HG02852 (cell line): Measurements from ENCODE around the gene RGR.

Experiments used
- ATAC-seq: cut with Tn5 transposase; IDR thresholded peaks from one replicate; pipeline ENCODE4 v1.9.1; 2021; ENCODE audit warnings: mild to moderate bottlenecking, moderate library complexity; ENCODE audit not compliant: unreplicated experiment

The RGR gene

DNA sequence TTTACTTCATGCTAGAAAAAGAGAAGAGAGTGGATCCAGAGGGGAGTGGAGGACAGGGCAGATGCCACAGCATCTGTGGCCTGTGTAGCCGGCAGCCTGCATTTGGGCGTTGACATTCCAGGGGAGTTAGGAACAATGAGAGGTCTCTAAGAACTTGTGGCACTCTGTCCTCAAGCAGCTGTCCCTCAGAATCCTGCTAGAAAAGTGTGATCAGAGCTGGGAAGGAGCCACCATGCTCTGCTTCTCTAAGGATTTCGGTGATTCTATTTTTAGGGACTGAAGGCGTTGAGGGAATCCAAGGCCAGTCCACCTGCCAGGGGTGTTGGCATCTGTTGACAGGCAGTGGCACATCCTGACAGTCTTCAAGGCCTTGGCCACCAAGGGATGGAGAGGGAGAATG is 27.1 kb upstream of the RGR start:
- ATAC-seq = no peak

DNA sequence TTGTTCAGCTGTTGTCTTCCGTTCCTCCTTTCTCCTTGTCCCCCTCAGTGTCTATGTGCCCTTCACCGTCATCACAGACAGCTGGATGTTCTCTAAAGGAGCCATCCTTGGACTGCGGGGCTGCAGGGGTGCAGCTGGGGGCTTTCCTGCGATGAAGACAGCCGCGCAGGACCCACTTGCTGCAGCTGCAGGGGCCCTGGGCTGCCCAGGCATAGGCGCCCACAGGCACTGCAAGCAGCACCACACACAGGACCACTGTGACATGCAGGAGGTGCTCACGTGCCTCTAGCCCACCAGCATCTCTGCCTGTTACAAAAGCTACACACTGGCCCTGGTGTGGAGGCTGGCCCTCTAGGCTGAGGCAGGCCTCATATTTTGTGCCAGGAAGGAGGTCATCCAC is 22.9 kb upstream of the RGR start:
- no peak for ATAC-seq

- ATAC-seq = no peak
Observed at GRCh38 chr10:84224411-84225028, 20.3 kb upstream of the RGR start.

GRCh38 chr10:84225427-84226173 is 19.3 kb upstream of the RGR start, which contains the start of gene LRIT2:
LRIT2 (minus strand) TSS chr10:84225544; CDS start chr10:84225520, 24 bp downstream.
- ATAC-seq = no peak

DNA sequence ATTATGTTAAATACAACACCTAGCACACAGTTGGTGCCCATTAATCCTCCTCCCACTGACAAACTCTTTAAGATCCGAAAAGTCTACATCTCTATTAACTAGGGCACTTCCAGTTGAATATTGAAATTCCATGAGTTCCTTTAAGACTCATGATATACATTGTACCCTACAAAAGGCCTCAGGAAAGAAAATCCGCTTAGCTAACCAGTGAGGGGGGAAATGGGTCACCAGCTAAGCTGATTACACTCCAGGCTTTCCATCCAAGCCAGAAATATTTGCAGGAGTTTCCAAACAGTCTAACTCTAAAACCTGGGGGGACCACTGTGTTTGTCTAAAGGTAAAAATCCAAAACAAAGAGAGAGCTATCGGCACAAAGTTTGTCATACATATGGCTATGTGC is 18.2 kb upstream of the RGR start:
- no peak for ATAC-seq

- no peak for ATAC-seq
Observed at GRCh38 chr10:84227810-84228209, 17.0 kb upstream of the RGR start.

DNA sequence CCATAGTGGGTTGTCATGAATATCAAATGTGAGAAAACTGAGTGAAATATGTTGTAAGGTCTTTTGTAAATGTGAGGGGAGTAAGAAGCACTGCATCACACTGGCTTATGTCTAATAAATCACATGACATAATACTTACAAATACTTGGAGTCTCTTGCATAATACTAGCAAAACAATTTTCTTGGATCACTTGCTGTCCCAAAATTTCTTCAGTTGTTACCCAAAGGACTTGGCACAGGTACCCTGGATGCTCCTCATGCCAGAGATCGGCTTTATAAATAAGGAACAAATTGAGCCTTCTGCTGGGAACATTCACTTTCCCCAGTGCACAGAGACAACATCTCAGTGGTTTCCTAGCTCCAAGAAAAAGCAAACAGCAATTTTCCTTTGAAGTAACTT is 14.5 kb upstream of the RGR start:
- ATAC-seq = no peak

DNA sequence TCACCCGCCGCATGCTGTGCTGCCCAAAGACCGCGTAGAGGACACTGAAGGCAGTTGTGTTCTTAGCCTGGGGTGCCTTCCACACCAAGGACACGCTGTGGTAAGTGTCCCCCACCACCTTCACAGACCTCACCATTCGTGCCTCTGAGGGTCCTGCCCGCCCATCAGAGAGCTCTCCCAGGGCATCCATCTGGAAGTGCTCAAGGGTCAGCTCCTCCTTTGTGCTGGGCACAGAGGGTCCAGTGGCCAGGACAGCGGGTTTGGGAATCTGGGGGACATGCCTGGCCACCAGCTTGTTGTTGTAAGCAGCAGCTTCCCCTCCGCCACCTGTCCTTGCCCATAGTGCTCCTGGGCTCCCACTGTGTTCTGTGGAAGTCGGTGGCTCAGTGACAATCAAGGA is 12.5 kb upstream of the RGR start:
- ATAC-seq = no peak

GRCh38 chr10:84233940-84234339 is 10.9 kb upstream of the RGR start:
- ATAC-seq = no peak

DNA sequence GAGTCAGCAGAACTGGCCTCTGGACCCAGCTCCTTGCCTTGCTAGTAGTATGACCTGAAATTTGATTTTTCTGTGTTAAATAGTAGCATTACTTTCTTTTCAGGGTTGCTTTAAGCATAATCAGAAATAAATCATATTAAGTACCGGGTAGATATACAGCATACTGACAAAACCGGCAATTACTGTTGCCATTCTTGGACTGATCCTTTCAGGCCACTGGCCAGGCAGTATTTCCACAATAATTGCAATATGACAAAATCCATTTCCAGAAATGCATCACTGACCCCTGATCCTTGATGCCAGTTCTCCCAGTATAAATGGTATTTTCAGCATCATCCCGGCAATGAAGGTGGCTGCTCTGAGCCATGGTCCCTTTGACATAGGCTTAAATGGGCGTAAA is 10.4 kb upstream of the RGR start:
- no peak for ATAC-seq

GRCh38 chr10:84235096-84235495 is 9.8 kb upstream of the RGR start:
- ATAC-seq = no peak

DNA sequence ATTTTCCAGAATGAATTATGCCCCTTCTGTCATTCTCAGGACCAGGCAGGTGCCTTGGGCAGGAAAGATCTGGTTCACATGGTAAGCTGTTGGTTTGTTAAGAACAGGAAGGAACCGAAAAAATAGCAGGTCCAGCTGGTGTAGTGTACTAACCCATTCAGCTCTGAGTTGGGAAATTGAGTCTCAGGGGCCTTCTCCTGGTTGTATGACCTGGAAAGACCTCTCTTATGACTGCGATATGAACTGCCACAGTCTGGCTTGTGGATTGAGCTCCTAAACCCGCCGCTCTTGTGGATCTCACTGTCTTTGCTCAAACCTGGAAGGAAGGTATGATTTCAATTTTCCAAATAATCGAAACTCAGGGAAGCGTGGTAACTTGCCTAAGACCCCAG is 8.1 kb upstream of the RGR start:
- no peak for ATAC-seq

GRCh38 chr10:84237199-84238051 is 7.4 kb upstream of the RGR start:
- no peak for ATAC-seq

GRCh38 chr10:84238909-84239308 is 5.9 kb upstream of the RGR start:
- no peak for ATAC-seq

DNA sequence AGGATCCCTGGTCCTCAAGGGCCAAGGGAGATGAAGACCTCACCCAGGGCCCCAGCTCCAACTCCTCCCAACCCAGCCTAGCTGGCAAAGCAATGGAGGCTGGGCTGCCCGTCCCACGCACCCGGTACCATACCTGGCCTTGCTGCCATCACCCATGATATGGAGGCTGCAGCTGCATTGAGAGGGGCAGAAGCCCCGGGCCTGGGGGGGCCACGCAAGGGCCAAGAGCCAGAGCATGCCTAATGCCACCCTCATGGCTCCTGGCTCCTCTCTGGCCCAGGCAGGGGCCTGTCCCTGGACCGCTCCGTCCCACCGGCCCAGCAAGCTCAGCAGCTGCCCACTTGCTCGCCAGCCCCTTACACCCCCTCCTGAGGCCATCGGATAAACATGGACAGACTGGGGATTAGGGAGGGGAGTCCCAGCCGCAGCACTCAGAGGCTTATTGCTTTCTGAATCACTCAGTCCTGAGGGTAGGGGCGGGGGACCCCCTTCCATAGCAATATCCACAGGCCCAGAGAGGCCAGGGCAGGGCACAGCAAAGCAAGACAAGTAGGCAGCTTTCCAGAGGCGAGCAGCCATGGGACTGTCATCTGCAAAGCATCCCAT is 3.6 kb upstream of the RGR start, which contains the start of gene LRIT1:
TSS of gene LRIT1 (minus strand) at position 362 of the 606 bp plus-strand sequence. CDS start at position 255, 107 bp downstream.
- no peak for ATAC-seq

- ATAC-seq = no peak
Observed at GRCh38 chr10:84243759-84244158, 1.1 kb upstream of the RGR start.

DNA sequence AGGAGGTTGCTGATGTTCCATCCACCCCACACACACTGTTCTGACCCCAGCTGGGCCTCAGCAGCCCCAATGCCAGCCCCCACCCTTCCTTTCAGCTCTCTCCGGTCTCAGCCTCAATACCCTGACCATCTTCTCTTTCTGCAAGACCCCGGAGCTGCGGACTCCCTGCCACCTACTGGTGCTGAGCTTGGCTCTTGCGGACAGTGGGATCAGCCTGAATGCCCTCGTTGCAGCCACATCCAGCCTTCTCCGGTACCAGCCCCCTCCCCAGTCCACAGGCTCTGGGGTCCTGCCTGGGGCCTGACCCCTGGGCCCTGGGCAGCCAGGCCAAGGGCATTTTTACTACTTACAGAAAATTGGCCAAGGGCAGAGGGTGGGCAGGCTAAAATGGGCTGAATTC is 2.6 kb downstream of the RGR start:
- no peak for ATAC-seq

- no peak for ATAC-seq
Observed at GRCh38 chr10:84248794-84249193, 3.9 kb downstream of the RGR start.

DNA sequence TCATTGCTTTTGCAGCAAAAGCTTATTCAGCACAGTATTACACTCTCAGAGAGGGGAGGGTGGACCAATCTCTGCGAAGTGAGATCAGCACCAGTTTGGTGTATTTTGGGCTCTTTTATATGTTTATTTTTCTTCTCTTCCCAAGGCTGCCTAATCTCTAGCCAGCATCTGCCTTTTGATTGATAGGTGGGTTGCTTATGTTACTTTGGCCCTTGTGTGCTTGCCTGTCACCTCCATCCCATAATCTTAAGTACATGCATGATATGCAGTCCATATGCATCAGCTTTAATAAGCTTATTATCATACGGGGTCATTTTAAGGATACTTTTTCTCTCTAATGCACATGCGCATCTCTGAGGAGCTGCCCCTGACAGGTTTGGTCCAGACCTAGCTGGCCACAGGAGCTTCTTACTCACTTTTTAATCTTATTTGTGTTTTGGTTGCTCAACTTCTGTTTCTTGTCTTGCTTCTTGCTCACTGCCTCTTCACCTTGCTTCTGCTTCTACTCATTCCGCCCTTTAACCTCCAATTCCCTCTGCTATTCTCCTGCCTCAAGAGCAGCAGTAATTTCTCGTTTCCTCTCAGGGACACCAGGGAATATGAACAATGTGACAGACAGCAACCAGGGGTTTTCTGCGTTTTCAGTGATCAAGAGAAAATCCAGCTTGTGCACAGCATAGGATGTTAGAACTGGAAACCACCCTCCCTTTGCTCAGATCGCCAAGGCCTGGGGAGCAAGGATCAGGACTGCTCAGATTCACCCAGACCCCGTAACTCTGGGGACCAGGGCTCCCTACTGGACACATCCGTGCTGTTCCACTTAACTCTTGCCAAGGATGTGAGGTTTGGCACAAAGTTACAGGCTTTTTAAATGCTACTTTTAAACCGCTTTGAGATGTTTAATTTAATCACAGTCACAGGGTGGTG is 10.0 kb downstream of the RGR start:
- no peak for ATAC-seq
